H1 (cell line): ENCODE measurements around the gene MPZ. TPM values are rescaled to one million over a fixed set of nuclear protein-coding genes. Genes with fewer than 3 reads are reported as not detected.

ENCODE experiments used
- GABPA ChIP-seq: IDR thresholded peaks from 2 replicates; pipeline ENCODE4 v1.6.1; 2011; ENCODE audit warnings: mild to moderate bottlenecking, low read length, moderate library complexity, borderline replicate concordance; ENCODE audit not compliant: insufficient read depth
- RFX5 ChIP-seq: IDR thresholded peaks from 2 replicates; pipeline ENCODE4 v1.6.1; 2011; ENCODE audit warnings: low read depth, low read length, improper control_type of control experiment, borderline replicate concordance
- polyA plus RNA-seq, 7 experiments: library from polyadenylated mRNA; depleted of rRNA in 3 of 7; stranded (reverse) in 5 of 7; unstranded in 2 of 7; fragments of >200 nt in 5 of 7; fragments of 200-250 nt in 2 of 7; gene quantifications; 1 replicate in 5 of 7; 2 replicates in 1 of 7; 4 replicates in 1 of 7; pipeline versions ENCODE4 v1.2.1 to v1.2.3, GENCODE V29; 2011 to 2013; ENCODE audit warnings: missing spikeins in 2 of 7, mixed read lengths in 2 of 7
- total RNA-seq: library from RNA; stranded (reverse); fragmentation: NEBNext Ultra II Directional; extraction: Animal tissue kit (Norgen Biotek cat#: 25700); gene quantifications from 2 replicates; pipeline ENCODE4 v1.2.1, GENCODE V29; 2021

Gene MPZ
- total and polyA plus RNA-seq, 2 of the 8 experiments (the other 6 are each of a cell fraction or from before 2014, with no cell fraction given), result 4.1 to 5.1 TPM

DNA sequence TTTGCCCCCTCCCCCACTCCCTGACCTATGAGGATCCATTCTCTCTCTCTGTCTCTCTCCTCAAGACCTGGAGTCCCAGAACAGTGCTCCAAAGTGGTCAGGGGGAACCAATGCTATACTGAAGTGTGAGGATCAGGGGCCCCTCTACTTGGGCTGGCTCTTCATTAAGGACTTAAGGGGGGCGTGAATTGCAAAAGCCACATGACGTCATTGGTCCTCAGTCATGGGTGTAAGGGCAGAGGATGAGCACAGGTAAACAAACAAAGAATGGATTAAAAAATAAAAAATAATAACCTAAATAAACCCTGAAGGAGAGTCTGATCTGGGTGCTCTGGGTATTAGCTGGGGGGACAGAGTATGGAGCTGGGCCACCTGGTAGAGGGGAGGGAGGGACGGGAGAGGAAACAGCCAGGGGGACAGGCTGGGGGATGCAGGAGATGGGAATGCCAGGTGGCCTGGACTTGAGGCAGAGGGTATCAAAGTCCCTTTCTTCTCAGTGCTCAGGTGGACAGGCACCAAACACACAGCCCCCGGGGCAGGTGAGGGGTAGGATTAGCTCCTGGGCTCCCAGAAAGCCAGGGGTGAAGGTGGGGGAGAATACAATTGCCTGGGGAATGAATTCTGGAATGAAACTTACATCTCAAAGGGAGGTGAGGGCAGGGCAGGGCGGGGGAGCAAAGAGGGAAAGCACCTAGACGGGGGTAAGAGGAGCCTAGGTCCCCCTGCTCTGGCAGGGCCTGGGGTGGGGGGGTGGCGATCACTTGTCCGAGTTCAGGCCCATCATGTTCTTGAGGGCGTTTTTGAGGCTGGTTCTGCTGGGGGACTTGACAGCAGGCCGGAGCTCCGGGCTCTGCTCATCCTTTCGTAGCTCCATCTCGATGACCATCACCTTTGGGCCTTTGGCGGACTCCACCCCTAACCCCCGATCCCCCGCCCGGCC lies 4.6 kb downstream of the MPZ start (continued):
- TF ChIP-seq GABPA, result no peak
- TF ChIP-seq RFX5, result no peak
